GM18517 (cell line): Measurements from ENCODE around the gene ZNF333.
"Not testable (repeated sequence)": the region's sequence is repeated elsewhere in the genome, so short reads cannot be mapped to it uniquely, and the experiment has no call there.

ENCODE experiments used
- ATAC-seq: cut with Tn5 transposase; IDR thresholded peaks from one replicate; pipeline ENCODE4 v1.9.1; 2021; ENCODE audit warnings: mild to moderate bottlenecking, moderate library complexity; ENCODE audit not compliant: unreplicated experiment

ZNF333 gene

GRCh38 chr19:14765841-14766240 is 76.0 kb downstream of the ZNF333 start:
- ATAC-seq = not testable (repeated sequence)

- ATAC-seq = no peak
Observed at GRCh38 chr19:14767466-14767971, 77.7 kb downstream of the ZNF333 start.

- ATAC-seq = no peak
Observed at GRCh38 chr19:14768001-14768400, 78.2 kb downstream of the ZNF333 start.

GRCh38 chr19:14769201-14769600 is 79.4 kb downstream of the ZNF333 start:
- no peak for ATAC-seq

GRCh38 chr19:14770136-14770535 is 80.3 kb downstream of the ZNF333 start:
- no peak for ATAC-seq

- no peak for ATAC-seq
Observed at GRCh38 chr19:14770944-14771839, 81.3 kb downstream of the ZNF333 start.

GRCh38 chr19:14772467-14772866 is 82.6 kb downstream of the ZNF333 start:
- ATAC-seq = no peak

- no peak for ATAC-seq
Observed at GRCh38 chr19:14772995-14773394, 83.1 kb downstream of the ZNF333 start.

GRCh38 chr19:14773722-14774121 is 83.9 kb downstream of the ZNF333 start:
- not testable (repeated sequence) for ATAC-seq

- ATAC-seq = no peak
Observed at GRCh38 chr19:14774373-14774772, 84.5 kb downstream of the ZNF333 start.

- not testable (repeated sequence) for ATAC-seq
Observed at GRCh38 chr19:14775326-14775725, 85.5 kb downstream of the ZNF333 start.

GRCh38 chr19:14775869-14776586 is 86.2 kb downstream of the ZNF333 start:
- ATAC-seq = no peak

- not testable (repeated sequence) for ATAC-seq
Observed at GRCh38 chr19:14777645-14778044, 87.8 kb downstream of the ZNF333 start.

GRCh38 chr19:14778110-14778845 is 88.4 kb downstream of the ZNF333 start, which contains the start of gene ADGRE2:
Gene ADGRE2 (minus strand): TSS chr19:14778560. CDS start chr19:14776756, 1,804 bp downstream.
- ATAC-seq = not testable (repeated sequence)

- no peak for ATAC-seq
Observed at GRCh38 chr19:14779151-14779550, 89.3 kb downstream of the ZNF333 start.

GRCh38 chr19:14780622-14781225 is 90.9 kb downstream of the ZNF333 start:
- not testable (repeated sequence) for ATAC-seq

- ATAC-seq = not testable (repeated sequence)
Observed at GRCh38 chr19:14781713-14782536, 92.1 kb downstream of the ZNF333 start.

- ATAC-seq = no peak
Observed at GRCh38 chr19:14782626-14783409, 93.0 kb downstream of the ZNF333 start.
